OCI-LY1 (cell line): Measurements from ENCODE around the gene ESPN.

ENCODE experiments used
- CTCF ChIP-seq: fragments of 200-600 bp; sonication (generic), shearing (Covaris generic); IDR thresholded peaks from 2 replicates; pipeline ENCODE4 v1.5.1; 2017; ENCODE audit warnings: mild to moderate bottlenecking, antibody characterized with exemption, low read length, moderate library complexity, mixed read lengths
- EZH2 ChIP-seq: fragments of 200-600 bp; sonication (generic), shearing (Covaris generic); IDR thresholded peaks from 2 replicates; pipeline ENCODE4 v1.8.0; 2017; ENCODE audit warnings: borderline replicate concordance, mixed run types, mild to moderate bottlenecking, antibody characterized with exemption, low read length, moderate library complexity, mixed read lengths

- TF ChIP-seq CTCF (no peak), EZH2 (no peak)
These were observed 64.8 kb downstream of the ESPN start for GRCh38 chr1:6489383-6489765.
